ENCODE measurements around the gene AKAIN1.

GRCh38 chr18:5158172-5158571, 38.9 kb downstream of the AKAIN1 start:
- TF ChIP-seq REST (IDR thresholded peaks at IDR 0.05; ENCODE audit: insufficient read depth in 1 of 2, low read depth in 2 of 2, low read length in 2 of 2) (no peak), POLR2AphosphoS5 (IDR thresholded peaks at IDR 0.05; ENCODE audit: low read depth, low read length) (no peak), SIN3A (IDR thresholded peaks at IDR 0.05; ENCODE audit: borderline replicate concordance, insufficient read depth, low read length) (no peak), TAF1 (IDR thresholded peaks at IDR 0.05; ENCODE audit: borderline replicate concordance, insufficient read depth, low read length) (no peak), FOXP2 (optimal IDR thresholded peaks at IDR 0.05; ENCODE audit: borderline replicate concordance, extremely low read depth, extremely low read length, insufficient read depth) (no peak)
